Left lung (tissue), 10 donors: ENCODE results near the gene NT5DC3. TPM values are rescaled to one million over a fixed set of nuclear protein-coding genes. Genes with fewer than 3 reads are reported as not detected.

Experiments
- ATAC-seq: fragments of 200-7000 bp; cut with Tn5 transposase; one replicate; pipeline ENCODE4 v1.9.1; 2020; ENCODE audit warnings: moderate library complexity
- DNase-seq, 4 donors: peaks; one replicate each; pipeline ENCODE4 v3.0.0-alpha.2; 2013 to 2020
- H3K27ac ChIP-seq, 2 donors: fragments of 200-600 bp; sonication (generic) in 1 of 2; one replicate each; pipeline versions ENCODE4 v1.5.0 to v1.8.0; 2020 to 2021
- H3K27me3 ChIP-seq, 2 donors: fragments of 200-600 bp; sonication (generic) in 1 of 2; one replicate each; pipeline versions ENCODE4 v1.5.0 to v1.8.0; 2020 to 2021
- H3K36me3 ChIP-seq, 2 donors: fragments of 200-600 bp; sonication (generic) in 1 of 2; one replicate each; pipeline versions ENCODE4 v1.5.0 to v1.8.0; 2020 to 2021
- H3K4me1 ChIP-seq, 2 donors: fragments of 200-600 bp; one replicate each; pipeline ENCODE4 v1.8.0; 2021
- H3K4me3 ChIP-seq, 2 donors: fragments of 200-600 bp; sonication (generic) in 1 of 2; one replicate each; pipeline versions ENCODE4 v1.5.0 to v1.8.0; 2020 to 2021; ENCODE audit warnings: mild to moderate bottlenecking in 1 of 2
- H3K9me3 ChIP-seq, 2 donors: fragments of 200-600 bp; sonication (generic) in 1 of 2; one replicate each; pipeline versions ENCODE4 v1.5.0 to v1.8.0; 2020 to 2021
- intact Hi-C, 2 donors: fragments of 100-400 bp; cut with DNase I; formaldehyde crosslinking; loops; one replicate each; pipeline versions ENCODE4 v1.11.2 to v1.14.2; 2022
- polyA plus RNA-seq, 6 donors: library from polyadenylated mRNA; unstranded; fragments of 120-200 nt; gene quantifications; one replicate each; pipeline ENCODE4 v1.2.1, GENCODE V29; 2013; ENCODE audit not compliant: insufficient read length in 6 of 6
- total RNA-seq, 2 donors: library from RNA; stranded (reverse); fragmentation: NEBNext Ultra II Directional; extraction: Animal tissue kit (Norgen Biotek cat#: 25700); gene quantifications; one replicate each; pipeline ENCODE4 v1.2.1, GENCODE V29; 2021
- TF ChIP-seq, protein P1 (sequence below), 2 donors: fragments of 200-600 bp; sonication (generic) in 1 of 2; IDR thresholded peaks; one replicate each; pipeline versions ENCODE4 v1.5.0 to v1.8.0; 2021; ENCODE audit warnings: antibody characterized with exemption in 2 of 2
- donor health status: DM: no; HTN: yes; CAD: no.
- donor health status: DM: no; HTN: no; CAD: no.

The NT5DC3 gene
- total and polyA plus RNA-seq, 8 donors, result 5.2 to 8.9 (median 7.5) TPM

DNA sequence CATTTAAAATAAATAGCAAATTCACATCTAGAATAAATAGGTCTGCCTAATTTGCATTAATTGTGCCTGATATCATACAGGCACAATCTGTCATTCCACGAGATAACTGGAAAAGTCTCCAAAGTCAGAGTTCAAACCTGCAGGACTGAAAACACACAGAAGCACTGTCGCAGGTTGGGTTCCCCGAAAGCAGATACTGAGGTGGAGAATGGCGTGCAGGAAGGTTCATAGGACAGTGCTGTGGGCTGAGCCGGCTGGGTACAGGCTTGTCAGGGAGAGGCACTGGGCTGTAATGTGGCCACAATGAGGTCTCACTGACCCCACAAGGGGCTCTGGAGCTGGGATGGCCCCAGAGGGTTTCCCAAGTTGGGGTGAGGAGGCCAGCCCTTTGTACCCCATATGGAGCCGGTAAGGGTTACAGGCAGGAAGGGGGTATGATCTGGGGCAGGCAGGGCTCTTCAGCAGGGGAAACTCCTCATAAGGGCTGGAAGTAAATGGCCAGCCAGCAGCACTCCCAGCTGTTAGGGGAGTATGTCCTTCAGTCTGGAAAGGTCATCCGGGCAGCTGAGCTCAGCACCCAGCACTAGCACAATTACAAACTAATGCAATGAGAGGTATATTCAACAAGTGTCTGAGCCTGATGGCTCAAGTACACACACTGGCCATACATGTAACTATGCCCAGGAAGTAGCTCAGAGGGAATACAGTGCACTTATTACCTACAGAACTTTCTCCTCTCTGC, 68.5 kb downstream of the NT5DC3 start:
- DNase-seq (peak in 1 of 4 donors; percentile 36), ATAC-seq (no peak)
- Histone ChIP-seq H3K4me3 (no peak overlapping the region), H3K36me3 (peaks cover 0 to 19% of the 10 kb centered on the region in 2 donors), H3K9me3 (no peaks in the 10 kb centered on the region), H3K27me3 (no peaks in the 10 kb centered on the region), H3K4me1 (no peaks in the 10 kb centered on the region), H3K27ac (no peak overlapping the region)
- TF ChIP-seq, protein P1, sequence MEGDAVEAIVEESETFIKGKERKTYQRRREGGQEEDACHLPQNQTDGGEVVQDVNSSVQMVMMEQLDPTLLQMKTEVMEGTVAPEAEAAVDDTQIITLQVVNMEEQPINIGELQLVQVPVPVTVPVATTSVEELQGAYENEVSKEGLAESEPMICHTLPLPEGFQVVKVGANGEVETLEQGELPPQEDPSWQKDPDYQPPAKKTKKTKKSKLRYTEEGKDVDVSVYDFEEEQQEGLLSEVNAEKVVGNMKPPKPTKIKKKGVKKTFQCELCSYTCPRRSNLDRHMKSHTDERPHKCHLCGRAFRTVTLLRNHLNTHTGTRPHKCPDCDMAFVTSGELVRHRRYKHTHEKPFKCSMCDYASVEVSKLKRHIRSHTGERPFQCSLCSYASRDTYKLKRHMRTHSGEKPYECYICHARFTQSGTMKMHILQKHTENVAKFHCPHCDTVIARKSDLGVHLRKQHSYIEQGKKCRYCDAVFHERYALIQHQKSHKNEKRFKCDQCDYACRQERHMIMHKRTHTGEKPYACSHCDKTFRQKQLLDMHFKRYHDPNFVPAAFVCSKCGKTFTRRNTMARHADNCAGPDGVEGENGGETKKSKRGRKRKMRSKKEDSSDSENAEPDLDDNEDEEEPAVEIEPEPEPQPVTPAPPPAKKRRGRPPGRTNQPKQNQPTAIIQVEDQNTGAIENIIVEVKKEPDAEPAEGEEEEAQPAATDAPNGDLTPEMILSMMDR (IDR thresholded peaks at IDR 0.05), result no peak
- intact Hi-C loops, result no loop called here

DNA sequence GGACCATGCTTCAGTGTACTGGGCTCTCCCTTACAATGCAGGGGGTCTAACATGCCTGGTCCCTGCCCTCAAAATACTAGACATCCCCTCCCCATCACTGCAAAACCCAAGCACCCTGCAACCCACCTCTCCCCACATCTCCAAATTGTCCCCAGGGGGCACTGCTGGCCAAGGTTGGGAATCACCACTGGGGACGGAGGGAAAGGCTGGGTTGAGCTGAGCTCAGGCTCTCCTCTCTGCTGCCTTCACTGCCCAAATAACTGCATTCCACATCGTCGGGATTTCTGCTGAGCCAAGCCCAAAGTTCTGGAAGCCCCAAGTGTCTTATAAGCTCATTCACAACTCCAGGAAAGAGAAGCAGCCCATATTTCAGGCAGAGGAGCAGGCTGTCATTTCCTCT, 69.6 kb downstream of the NT5DC3 start:
- Histone ChIP-seq H3K9me3 (no peaks in the 10 kb centered on the region), H3K4me3 (no peak overlapping the region), H3K27ac (no peak overlapping the region), H3K4me1 (no peaks in the 10 kb centered on the region), H3K27me3 (no peaks in the 10 kb centered on the region), H3K36me3 (peaks cover 0 to 10% of the 10 kb centered on the region in 2 donors)
- peak; percentile 84 for ATAC-seq
- intact Hi-C loops, result no loop called here
- DNase-seq, result peak in 3 of 4 donors; percentile 9 to 81 (median 35)
- TF ChIP-seq, protein P1 (IDR thresholded peaks at IDR 0.05), result peak; percentile 27 to 30

DNA sequence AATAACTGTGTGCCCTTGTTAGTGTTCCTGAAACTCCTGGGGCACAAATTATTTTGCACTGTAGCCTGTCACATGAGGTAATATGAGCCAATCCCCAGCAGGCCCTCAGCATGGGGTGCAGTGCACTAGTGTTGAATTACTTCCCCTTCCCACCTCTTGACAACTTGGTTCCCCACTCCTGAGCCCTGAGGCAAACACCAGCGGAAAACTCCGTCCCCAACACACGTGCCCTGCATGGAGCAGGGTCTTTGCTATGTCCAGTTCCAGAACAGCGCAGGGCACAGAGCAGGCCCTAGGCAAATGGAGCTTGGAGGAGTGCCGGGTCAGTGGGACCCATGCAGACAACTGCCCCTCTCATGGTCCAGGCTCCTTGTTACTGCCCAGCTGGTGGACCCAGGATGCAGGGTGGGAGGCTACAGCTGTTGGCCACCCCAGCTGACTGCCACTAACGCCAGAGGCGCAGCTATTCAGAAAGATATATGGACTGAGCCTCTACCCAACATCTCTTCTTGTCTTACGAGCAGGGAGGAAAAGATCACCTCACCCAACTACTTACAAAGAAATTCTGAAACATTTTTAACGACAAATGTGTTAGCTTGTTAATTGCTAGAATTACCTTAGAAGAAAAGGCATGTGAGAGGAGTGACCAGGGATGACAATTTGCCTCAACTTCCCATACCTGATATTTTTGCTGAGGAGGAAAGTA, 71.6 kb downstream of the NT5DC3 start:
- Histone ChIP-seq H3K4me1 (no peaks in the 10 kb centered on the region), H3K36me3 (peaks cover 0 to 8% of the 10 kb centered on the region in 2 donors), H3K27ac (no peak overlapping the region), H3K27me3 (no peaks in the 10 kb centered on the region), H3K4me3 (no peak overlapping the region), H3K9me3 (no peaks in the 10 kb centered on the region)
- intact Hi-C loops, result no loop called here
- DNase-seq (peak in 1 of 4 donors; percentile 26), ATAC-seq (no peak)
- TF ChIP-seq, protein P1 (IDR thresholded peaks at IDR 0.05), result no peak

DNA sequence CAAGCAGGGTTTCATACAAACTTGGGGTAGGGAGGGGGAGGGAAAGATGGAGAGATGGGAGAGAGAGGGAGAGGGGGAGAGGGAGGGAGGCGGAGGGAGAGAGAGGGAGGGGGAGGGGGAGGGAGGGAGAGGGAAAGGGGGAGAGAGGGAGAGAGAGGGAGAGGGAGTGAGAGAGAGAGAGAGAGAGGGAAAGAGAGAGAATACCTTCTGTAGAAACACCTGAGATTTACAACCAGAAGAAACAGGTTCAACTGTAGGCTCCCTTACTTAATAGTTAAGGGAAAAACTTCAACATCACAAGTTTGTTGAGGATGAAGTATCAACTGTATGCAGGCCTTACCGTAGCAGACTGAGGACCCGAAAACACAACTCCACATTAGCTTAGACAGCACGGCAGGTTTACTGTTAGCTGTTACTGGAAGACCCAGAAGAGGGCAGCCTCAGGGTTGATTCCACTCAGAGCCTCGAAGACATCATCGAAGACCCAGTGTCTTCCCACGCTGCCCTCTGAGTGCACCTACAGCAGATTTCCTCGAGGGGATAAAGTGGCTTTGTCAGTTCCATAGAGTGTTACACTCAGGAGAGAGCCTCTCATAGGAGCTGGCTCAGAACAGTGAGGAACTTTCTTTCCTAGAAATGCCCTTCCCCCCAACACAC, 72.4 kb downstream of the NT5DC3 start:
- intact Hi-C loops, result no loop called here
- no peaks in the 10 kb centered on the region for H3K9me3 ChIP-seq
- ATAC-seq (no peak), DNase-seq (no peak)
- TF ChIP-seq, protein P1 (IDR thresholded peaks at IDR 0.05), result no peak
- H3K36me3 ChIP-seq, result peaks cover 0 to 8% of the 10 kb centered on the region in 2 donors
- no peaks in the 10 kb centered on the region for H3K4me1 ChIP-seq
- H3K27ac ChIP-seq, result no peak overlapping the region
- no peak overlapping the region for H3K4me3 ChIP-seq
- no peaks in the 10 kb centered on the region for H3K27me3 ChIP-seq

DNA sequence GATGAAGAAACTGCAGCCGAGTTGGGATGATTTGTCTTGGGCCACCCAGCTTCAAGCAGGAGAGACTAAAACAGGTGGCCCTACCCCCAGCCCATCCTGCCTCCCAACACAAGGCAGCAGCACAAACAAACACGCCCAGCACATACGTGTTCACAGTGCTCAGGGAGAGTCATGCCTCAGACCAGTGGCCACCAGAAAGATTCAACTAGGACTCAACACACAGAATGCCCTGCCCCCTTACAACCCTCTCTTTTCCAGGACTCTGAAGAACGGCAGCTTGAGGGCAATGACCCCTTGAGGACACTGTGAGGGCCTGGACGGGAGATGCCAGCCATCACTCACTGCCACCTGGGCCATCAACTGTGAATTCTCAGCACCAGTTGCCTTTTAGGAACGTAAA, 75.0 kb downstream of the NT5DC3 start:
- no peaks in the 10 kb centered on the region for H3K9me3 ChIP-seq
- no peak overlapping the region for H3K4me3 ChIP-seq
- peaks cover 0 to 11% of the 10 kb centered on the region in 2 donors for H3K36me3 ChIP-seq
- TF ChIP-seq, protein P1 (IDR thresholded peaks at IDR 0.05), result no peak
- intact Hi-C loops, result no loop called here
- no peak for ATAC-seq
- no peak overlapping the region for H3K27ac ChIP-seq
- DNase-seq, result no peak
- H3K4me1 ChIP-seq, result no peaks in the 10 kb centered on the region
- no peaks in the 10 kb centered on the region for H3K27me3 ChIP-seq
